ENCODE data around the gene EML4. TPM values are rescaled to one million over a fixed set of nuclear protein-coding genes. Genes with fewer than 3 reads are reported as not detected.

The EML4 gene
- total RNA-seq, 4 donors from 2014 or later = 20.8 to 29.8 (median 25.3) TPM

DNA sequence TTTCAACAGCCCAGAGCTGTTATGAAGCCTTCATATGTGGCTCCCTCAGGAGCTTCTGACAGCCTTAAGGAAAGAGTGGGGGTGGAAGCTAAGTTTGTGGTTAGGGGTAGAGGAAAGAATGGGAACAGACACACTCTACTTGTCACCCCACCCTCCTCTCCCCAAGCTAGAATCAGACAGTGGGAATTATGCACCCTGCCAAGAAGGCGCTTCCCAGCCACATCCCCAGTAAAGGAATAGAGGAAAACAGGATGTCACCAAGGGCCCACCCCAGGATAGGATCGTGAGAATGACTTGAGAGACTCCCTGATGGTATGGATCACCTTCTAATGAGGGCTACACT is 32.4 kb upstream of the EML4 start:
- TF ChIP-seq EP300 (IDR thresholded peaks at IDR 0.05) (no peak), POLR2A (IDR thresholded peaks at IDR 0.05) (no peak)
- TF ChIP-seq, protein P1, sequence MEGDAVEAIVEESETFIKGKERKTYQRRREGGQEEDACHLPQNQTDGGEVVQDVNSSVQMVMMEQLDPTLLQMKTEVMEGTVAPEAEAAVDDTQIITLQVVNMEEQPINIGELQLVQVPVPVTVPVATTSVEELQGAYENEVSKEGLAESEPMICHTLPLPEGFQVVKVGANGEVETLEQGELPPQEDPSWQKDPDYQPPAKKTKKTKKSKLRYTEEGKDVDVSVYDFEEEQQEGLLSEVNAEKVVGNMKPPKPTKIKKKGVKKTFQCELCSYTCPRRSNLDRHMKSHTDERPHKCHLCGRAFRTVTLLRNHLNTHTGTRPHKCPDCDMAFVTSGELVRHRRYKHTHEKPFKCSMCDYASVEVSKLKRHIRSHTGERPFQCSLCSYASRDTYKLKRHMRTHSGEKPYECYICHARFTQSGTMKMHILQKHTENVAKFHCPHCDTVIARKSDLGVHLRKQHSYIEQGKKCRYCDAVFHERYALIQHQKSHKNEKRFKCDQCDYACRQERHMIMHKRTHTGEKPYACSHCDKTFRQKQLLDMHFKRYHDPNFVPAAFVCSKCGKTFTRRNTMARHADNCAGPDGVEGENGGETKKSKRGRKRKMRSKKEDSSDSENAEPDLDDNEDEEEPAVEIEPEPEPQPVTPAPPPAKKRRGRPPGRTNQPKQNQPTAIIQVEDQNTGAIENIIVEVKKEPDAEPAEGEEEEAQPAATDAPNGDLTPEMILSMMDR (IDR thresholded peaks at IDR 0.05) = no peak
- Histone ChIP-seq H3K36me3 (no peaks in the 10 kb centered on the region), H3K27me3 (no peaks in the 10 kb centered on the region), H3K4me1 (peaks cover 0 to 63% (median 23%) of the 10 kb centered on the region in 4 donors), H3K9me3 (no peaks in the 10 kb centered on the region), H3K27ac (peak overlapping the region in 2 of 4 donors; percentile 0 to 53), H3K4me3 (no peak overlapping the region)
- DNase-seq (ENCODE audit: low spot score in 2 of 2) = no peak
- 70 to 88% methylated on average over 2 of the region's 2 CpGs for WGBS, 2 donors

DNA sequence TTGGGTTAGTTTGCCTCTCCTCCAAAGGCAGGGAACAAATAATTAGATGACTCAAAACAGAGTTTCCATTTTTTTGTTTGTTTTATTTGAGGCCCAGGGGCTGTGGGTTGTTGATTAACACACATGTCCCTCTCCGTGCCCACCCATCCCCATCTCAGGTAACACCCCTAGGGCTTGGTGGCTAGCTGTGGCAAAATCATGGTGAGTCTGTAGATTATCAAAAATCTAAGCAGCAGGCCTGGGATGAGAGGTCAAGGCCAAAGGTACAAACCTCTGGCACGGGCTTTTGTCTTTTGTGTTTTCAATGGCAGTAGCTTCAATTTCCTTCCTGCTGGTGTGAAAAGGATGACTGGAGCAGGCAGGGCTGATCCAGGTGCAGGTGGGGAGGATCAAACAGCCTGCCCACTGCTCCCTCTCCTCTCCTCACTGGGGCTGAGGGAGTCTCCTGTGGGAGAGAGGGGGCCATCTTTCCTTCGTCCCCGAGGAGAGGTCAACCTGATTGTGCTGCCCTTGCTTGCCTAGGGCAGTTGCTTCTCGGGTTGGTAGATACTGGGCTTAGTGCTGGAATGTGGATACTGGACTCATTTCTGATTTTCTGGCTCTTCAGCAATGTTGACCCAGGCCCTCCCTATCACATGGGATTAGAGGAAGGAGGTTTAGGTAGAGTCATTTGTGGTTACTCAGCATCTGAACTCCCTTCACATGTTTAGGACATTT is 31.9 kb upstream of the EML4 start:
- peak overlapping the region in 2 of 4 donors; percentile 0 to 53 for H3K27ac ChIP-seq
- WGBS, 2 donors = 61 to 81% methylated on average over 5 of the region's 5 CpGs
- no peaks in the 10 kb centered on the region for H3K27me3 ChIP-seq
- DNase-seq (ENCODE audit: low spot score in 2 of 2) = no peak
- TF ChIP-seq, protein P1 (IDR thresholded peaks at IDR 0.05) = no peak
- TF ChIP-seq POLR2A (IDR thresholded peaks at IDR 0.05) (no peak), EP300 (IDR thresholded peaks at IDR 0.05) (no peak)
- H3K9me3 ChIP-seq = no peaks in the 10 kb centered on the region
- no peak overlapping the region for H3K4me3 ChIP-seq
- H3K4me1 ChIP-seq = peaks cover 0 to 63% (median 21%) of the 10 kb centered on the region in 4 donors
- no peaks in the 10 kb centered on the region for H3K36me3 ChIP-seq

DNA sequence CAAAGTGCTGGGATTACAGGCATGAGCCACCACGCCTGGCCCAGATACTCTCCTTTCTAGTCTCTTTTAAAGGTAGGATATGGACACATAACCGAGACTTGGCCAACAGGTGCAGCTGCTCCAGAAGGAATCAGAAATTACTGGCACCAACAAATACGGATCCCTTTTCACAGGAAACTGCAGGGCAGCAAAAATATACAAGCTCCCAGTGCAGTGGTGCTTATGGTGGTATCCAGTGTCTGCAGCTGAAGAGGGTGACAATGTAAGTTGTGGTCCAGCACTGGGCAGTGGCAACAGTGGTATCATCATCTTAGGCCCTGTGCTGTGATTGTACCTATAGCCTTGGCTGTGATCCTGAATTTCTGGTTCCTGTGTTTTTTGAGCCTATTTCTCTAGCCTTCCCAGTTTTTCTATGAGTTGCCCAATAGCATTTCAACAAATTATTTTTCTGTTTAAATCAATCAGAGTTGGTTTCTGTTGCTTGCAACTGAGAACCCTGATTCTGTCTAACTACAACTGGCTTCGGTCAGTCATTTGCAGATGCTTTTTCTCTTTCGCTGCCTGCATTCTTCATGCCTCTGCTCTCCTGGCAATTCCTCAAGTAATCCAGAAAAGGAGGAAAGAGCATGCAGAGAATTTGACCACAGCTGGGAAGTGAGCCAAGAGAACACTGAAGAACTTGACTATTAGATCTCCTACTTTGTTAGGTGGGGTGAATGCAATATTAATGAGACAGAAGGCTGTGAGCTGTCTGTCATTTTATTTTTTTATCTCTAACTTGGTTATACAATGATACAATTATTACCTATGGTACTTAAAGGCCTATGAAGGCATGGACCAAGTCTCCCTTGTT is 30.8 kb upstream of the EML4 start:
- Histone ChIP-seq H3K4me1 (peaks cover 0 to 63% (median 18%) of the 10 kb centered on the region in 4 donors), H3K27me3 (no peaks in the 10 kb centered on the region), H3K36me3 (no peaks in the 10 kb centered on the region), H3K9me3 (no peaks in the 10 kb centered on the region), H3K27ac (peak overlapping the region in 1 of 4 donors; percentile 20), H3K4me3 (no peak overlapping the region)
- 63 to 66% methylated on average over 5 of the region's 5 CpGs for WGBS, 2 donors
- peak in 1 of 2 donors; percentile 68 for DNase-seq (ENCODE audit: low spot score in 2 of 2)
- TF ChIP-seq, protein P1 (IDR thresholded peaks at IDR 0.05) = no peak
- TF ChIP-seq POLR2A (IDR thresholded peaks at IDR 0.05) (no peak), EP300 (IDR thresholded peaks at IDR 0.05) (peak in 1 of 2 donors; percentile 52)

DNA sequence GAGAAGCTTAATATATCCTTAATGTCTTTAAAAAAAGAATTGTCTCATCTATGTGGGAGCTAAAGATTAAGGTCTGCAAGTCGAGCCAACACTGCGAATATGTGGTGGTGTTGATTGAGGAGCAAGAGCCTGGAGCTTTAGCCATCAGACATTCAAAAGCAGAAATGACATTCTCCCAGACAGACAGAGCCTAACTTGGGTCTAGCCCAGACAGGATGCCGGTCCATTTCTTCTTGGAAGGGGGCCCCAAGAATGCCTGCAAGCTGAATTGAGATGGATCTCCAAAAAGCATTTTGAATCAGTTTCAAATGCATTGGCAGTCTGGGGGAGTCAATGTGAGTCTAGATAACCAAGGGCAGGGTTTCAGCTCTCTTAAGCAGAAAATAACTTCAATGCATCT is 30.1 kb upstream of the EML4 start:
- H3K9me3 ChIP-seq = no peaks in the 10 kb centered on the region
- H3K4me1 ChIP-seq = peaks cover 0 to 58% (median 18%) of the 10 kb centered on the region in 4 donors
- TF ChIP-seq, protein P1 (IDR thresholded peaks at IDR 0.05) = no peak
- TF ChIP-seq EP300 (IDR thresholded peaks at IDR 0.05) (no peak), POLR2A (IDR thresholded peaks at IDR 0.05) (no peak)
- H3K36me3 ChIP-seq = no peaks in the 10 kb centered on the region
- no peak overlapping the region for H3K4me3 ChIP-seq
- 63 to 64% methylated on average over 3 of the region's 3 CpGs for WGBS, 2 donors
- H3K27me3 ChIP-seq = no peaks in the 10 kb centered on the region
- H3K27ac ChIP-seq = peak overlapping the region in 1 of 4 donors; percentile 20
- DNase-seq (ENCODE audit: low spot score in 2 of 2) = no peak

DNA sequence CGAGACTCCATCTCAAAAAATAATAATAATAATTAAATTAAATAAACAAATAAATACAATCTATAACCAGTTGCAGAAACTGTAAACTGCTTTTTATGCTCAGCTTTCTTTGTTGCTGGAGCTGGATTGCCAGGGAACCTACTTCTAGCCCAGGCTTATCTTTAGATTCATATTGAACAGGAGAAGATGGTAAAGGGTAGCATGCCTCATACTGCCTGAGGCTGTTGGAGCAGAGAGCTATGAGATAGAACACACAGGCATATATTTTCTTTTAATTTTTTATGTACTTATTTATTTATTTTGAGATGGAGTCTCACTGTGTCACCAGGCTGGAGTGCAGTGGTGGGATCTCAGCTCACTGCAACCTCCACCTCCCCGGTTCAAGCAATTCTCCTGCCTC is 28.7 kb upstream of the EML4 start:
- Histone ChIP-seq H3K4me3 (no peak overlapping the region), H3K27me3 (no peaks in the 10 kb centered on the region), H3K9me3 (no peaks in the 10 kb centered on the region), H3K4me1 (peaks cover 0 to 56% (median 18%) of the 10 kb centered on the region in 4 donors), H3K36me3 (no peaks in the 10 kb centered on the region), H3K27ac (no peak overlapping the region)
- 92 to 96% methylated on average over 2 of the region's 2 CpGs for WGBS, 2 donors
- no peak for TF ChIP-seq EP300 (IDR thresholded peaks at IDR 0.05)
- TF ChIP-seq POLR2A (IDR thresholded peaks at IDR 0.05) = no peak
- no peak for DNase-seq (ENCODE audit: low spot score in 2 of 2)

Measured in tibial nerve (tissue), 4 donors.